Activated CD8-positive, alpha-beta T cell treated with anti-CD3 and anti-CD28 coated beads for 36 hours (primary cell): ENCODE results near the gene DNLZ. TPM values are rescaled to one million over a fixed set of nuclear protein-coding genes. Genes with fewer than 3 reads are reported as not detected.
"Not testable (repeated sequence)": the region's sequence is repeated elsewhere in the genome, so short reads cannot be mapped to it uniquely, and the experiment has no call there.

Experiments used
- ATAC-seq: fragments of 200-7000 bp; cut with Tn5 transposase; one replicate; pipeline ENCODE4 v1.10.0; 2021; ENCODE audit warnings: mild to moderate bottlenecking, moderate library complexity
- CTCF ChIA-PET: fragments of 350-600 bp; sonication (Branson Sonifier 250); formaldehyde crosslinking; loops from one replicate; lab custom pipeline; 2021; ENCODE audit warnings: antibody characterized with exemption; lab: Charles Lee
- POLR2A ChIA-PET: fragments of 350-600 bp; sonication (Branson Sonifier 250); formaldehyde crosslinking; loops from one replicate; lab custom pipeline; 2021; ENCODE audit warnings: antibody characterized with exemption; lab: Charles Lee
- DNase-seq: peaks from one replicate; pipeline ENCODE4 v3.0.0-alpha.2; 2020
- H3K27ac Mint-ChIP-seq: one replicate; pipeline ENCODE4 v1.8.0; 2021; ENCODE audit warnings: mild to moderate bottlenecking, mixed read lengths
- H3K27me3 Mint-ChIP-seq: one replicate; pipeline ENCODE4 v1.8.0; 2021; ENCODE audit warnings: mixed read lengths
- H3K36me3 Mint-ChIP-seq: one replicate; pipeline ENCODE4 v1.8.0; 2021; ENCODE audit warnings: low read depth, mixed read lengths
- H3K4me1 Mint-ChIP-seq: one replicate; pipeline ENCODE4 v1.8.0; 2021; ENCODE audit warnings: low read depth, mixed read lengths
- H3K4me3 Mint-ChIP-seq: one replicate; pipeline ENCODE4 v1.8.0; 2021; ENCODE audit warnings: mild to moderate bottlenecking, moderate library complexity, mixed read lengths
- H3K9me3 Mint-ChIP-seq: one replicate; pipeline ENCODE4 v1.8.0; 2021; ENCODE audit warnings: mixed read lengths
- intact Hi-C: fragments of 100-400 bp; cut with micrococcal nuclease; formaldehyde crosslinking; loops from one replicate; pipeline ENCODE4 v1.10.0; 2022
- total RNA-seq, 2 experiments: library from RNA; stranded (reverse); gene quantifications; one replicate each; pipeline ENCODE4 v1.2.3, GENCODE V29; 2021
- TF ChIP-seq, protein P1 (sequence below): fragments of 200-600 bp; IDR thresholded peaks from one replicate; pipeline ENCODE4 v1.8.0; 2022; ENCODE audit warnings: antibody characterized with exemption, mild to moderate bottlenecking

The DNLZ gene
- total RNA-seq, 2 experiments from 2014 or later, result 16.1 to 17.4 TPM

DNA sequence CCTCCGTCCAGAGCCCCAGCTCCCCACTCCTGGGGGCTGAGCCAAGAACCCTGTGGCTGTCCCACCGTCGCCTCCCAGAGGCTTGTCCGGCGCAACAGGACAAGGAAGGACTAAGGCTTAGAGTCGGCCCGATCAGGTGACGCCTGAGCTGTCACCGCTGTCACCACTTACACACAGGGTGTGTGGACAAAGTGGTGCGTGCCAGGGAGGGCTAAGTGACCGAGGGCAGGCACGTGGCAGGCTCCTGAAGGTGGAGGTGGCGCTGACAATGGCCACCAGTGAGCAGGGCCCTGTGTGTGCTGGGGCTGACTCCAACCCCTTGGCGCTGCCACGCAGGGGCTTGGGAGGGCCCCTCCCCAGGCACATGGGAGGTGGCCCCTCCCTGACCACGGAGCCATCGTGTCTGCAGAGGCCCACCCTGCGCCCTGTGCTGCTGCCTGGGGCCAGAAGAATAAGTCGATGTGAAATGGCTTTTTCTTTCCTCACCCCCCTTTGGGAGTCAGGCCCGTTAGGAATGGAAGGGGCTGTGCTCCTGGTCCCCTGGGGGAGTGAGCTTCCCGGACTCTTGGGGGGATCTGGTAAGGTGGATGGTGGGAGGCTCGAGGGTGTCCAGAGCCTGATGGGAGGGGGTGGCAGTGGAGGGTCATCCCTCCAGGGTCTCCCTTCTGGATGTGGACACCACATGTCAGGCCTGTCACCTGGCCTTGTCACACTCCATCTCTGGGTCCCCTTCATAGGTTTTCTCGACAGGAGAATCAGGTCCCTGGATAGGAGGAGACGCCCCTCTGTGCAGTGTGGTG lies 38.8 kb downstream of the DNLZ start:
- no peaks in the 10 kb centered on the region for H3K27me3 Mint-ChIP-seq
- POLR2A ChIA-PET, result no interaction called here
- H3K27ac Mint-ChIP-seq, result no peak overlapping the region
- no peak for DNase-seq
- H3K36me3 Mint-ChIP-seq, result no peaks in the 10 kb centered on the region
- no peak overlapping the region for H3K4me3 Mint-ChIP-seq
- no peaks in the 10 kb centered on the region for H3K9me3 Mint-ChIP-seq
- intact Hi-C loops, result no loop called here
- CTCF ChIA-PET, result no interaction called here
- ATAC-seq, result no peak
- peaks cover 6% of the 10 kb centered on the region for H3K4me1 Mint-ChIP-seq
- TF ChIP-seq, protein P1, sequence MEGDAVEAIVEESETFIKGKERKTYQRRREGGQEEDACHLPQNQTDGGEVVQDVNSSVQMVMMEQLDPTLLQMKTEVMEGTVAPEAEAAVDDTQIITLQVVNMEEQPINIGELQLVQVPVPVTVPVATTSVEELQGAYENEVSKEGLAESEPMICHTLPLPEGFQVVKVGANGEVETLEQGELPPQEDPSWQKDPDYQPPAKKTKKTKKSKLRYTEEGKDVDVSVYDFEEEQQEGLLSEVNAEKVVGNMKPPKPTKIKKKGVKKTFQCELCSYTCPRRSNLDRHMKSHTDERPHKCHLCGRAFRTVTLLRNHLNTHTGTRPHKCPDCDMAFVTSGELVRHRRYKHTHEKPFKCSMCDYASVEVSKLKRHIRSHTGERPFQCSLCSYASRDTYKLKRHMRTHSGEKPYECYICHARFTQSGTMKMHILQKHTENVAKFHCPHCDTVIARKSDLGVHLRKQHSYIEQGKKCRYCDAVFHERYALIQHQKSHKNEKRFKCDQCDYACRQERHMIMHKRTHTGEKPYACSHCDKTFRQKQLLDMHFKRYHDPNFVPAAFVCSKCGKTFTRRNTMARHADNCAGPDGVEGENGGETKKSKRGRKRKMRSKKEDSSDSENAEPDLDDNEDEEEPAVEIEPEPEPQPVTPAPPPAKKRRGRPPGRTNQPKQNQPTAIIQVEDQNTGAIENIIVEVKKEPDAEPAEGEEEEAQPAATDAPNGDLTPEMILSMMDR, result no peak

DNA sequence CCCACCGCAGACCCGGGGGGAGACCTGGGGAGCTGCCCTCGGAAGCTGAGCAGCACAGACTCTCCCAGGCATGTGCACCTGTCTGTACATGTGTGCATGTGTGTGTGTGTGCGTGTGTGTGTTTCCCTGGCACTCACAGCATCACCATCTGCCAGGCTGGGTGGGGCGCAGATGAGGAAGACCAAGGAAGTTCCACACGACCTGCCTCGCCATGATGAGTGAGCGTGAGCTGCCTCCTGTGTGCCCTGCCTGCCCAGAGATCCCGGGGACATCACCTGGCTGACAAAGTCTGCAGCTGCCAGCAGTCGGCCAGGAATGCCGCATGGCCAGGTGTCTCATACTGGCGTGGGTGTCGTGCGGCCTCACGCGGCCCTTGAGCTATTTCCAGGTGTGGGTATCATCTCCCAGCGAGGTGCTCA lies 40.2 kb downstream of the DNLZ start:
- Mint-ChIP-seq H3K27me3 (no peaks in the 10 kb centered on the region), H3K36me3 (no peaks in the 10 kb centered on the region), H3K4me1 (peaks cover 2% of the 10 kb centered on the region), H3K9me3 (no peaks in the 10 kb centered on the region), H3K27ac (no peak overlapping the region), H3K4me3 (no peak overlapping the region)
- TF ChIP-seq, protein P1, result no peak
- DNase-seq (no peak), ATAC-seq (no peak)
- ChIA-PET CTCF (interaction anchor here (1.5 kb wide), 1 partner anchor 11 kb away, joined by 8 read pairs; no protein-coding TSS in a partner anchor), POLR2A (interaction anchor here (1.0 kb wide), 1 partner anchor 40 kb away, joined by 3 read pairs; no protein-coding TSS in a partner anchor)
- intact Hi-C loops, result no loop called here

DNA sequence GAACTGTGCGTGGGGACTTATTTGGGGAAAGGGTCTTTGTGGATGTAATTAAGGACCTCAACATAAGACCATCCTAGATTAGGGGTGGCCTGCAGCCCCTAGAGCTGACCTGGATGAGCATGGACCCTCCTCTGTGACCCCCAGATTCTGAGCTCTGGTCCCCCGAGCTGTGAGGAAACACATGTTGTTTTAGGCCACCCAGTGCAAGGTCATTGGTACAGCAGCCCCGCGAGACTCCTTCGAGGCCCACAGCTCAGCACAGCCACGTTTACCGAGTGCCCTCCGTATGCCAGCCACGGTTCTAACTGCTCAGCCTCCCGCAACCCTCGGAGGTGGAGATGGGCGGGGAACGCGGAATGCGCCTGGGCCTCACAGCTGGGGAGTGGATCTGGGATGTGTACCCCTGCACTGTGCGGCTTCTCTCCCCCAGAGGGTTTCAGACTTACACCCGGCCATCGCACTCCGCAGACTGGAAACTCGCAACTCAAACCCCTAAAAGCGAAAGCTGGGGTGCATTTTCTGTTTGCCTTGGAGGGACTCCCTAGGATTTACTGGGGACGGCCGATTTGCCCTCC lies 40.7 kb downstream of the DNLZ start:
- intact Hi-C loops, result no loop called here
- H3K4me3 Mint-ChIP-seq, result no peak overlapping the region
- TF ChIP-seq, protein P1, result no peak
- DNase-seq (no peak), ATAC-seq (no peak)
- POLR2A ChIA-PET, result interaction anchor here (1.0 kb wide), 1 partner anchor 40 kb away, joined by 3 read pairs; no protein-coding TSS in a partner anchor
- CTCF ChIA-PET, result interaction anchor here (1.5 kb wide), 1 partner anchor 10 kb away, joined by 8 read pairs; no protein-coding TSS in a partner anchor
- H3K27ac Mint-ChIP-seq, result no peak overlapping the region
- no peaks in the 10 kb centered on the region for H3K9me3 Mint-ChIP-seq
- H3K27me3 Mint-ChIP-seq, result no peaks in the 10 kb centered on the region
- H3K36me3 Mint-ChIP-seq, result no peaks in the 10 kb centered on the region
- H3K4me1 Mint-ChIP-seq, result peaks cover 2% of the 10 kb centered on the region

DNA sequence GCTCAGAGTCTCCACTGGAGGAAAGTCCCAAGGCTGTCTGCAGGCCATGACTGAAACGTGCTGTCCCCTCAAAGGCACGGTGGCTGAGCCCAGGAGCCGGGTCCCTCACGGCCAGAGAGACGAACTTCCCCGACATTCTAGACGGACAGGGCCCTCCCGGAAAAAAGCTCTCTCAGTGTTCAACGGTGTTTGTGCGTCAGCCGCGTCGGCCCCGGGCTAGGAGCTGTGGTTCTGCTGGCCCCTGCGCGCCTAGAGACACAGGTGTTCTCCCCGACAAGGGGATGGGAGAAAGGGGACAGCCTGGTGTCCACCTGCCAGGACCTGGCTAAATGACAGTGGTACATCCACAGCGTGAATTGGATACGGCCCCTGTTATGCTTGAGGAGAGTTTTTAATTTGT lies 42.0 kb downstream of the DNLZ start:
- TF ChIP-seq, protein P1, result no peak
- H3K4me3 Mint-ChIP-seq, result no peak overlapping the region
- H3K4me1 Mint-ChIP-seq, result no peaks in the 10 kb centered on the region
- intact Hi-C loops, result no loop called here
- no peaks in the 10 kb centered on the region for H3K27me3 Mint-ChIP-seq
- H3K36me3 Mint-ChIP-seq, result no peaks in the 10 kb centered on the region
- ATAC-seq (no peak), DNase-seq (no peak)
- H3K27ac Mint-ChIP-seq, result no peak overlapping the region
- ChIA-PET CTCF (no interaction called here), POLR2A (interaction anchor here (1.0 to 1.1 kb wide), 2 partner anchors 125 to 241 kb away, joined by 3 read pairs; no protein-coding TSS in a partner anchor)
- H3K9me3 Mint-ChIP-seq, result peaks cover 1% of the 10 kb centered on the region

DNA sequence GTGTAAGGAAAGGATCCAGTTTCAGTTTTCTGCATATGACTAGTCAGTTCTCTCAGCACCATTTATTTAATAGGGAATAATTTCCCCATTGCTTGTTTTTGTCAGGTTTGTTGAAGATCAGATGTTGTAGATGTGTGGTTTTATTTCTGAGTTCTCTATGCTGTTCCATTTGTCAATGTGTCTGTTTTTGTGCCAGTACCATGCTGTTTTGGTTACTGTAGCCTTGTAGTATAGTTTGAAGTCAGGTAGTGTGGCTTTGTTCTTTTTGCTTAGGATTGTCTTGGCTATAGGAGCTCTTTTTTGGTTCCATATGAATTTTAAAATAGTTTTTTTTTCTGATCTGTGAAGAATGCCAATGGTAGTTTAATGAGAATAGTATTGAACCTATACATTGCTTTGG lies 42.6 kb downstream of the DNLZ start:
- H3K27me3 Mint-ChIP-seq, H3K9me3 Mint-ChIP-seq, ATAC-seq, H3K36me3 Mint-ChIP-seq, H3K4me3 Mint-ChIP-seq, H3K27ac Mint-ChIP-seq, DNase-seq, CTCF ChIA-PET, intact Hi-C loops, H3K4me1 Mint-ChIP-seq: not testable (repeated sequence)
- POLR2A ChIA-PET, result interaction anchor here (1.0 to 1.1 kb wide), 2 partner anchors 125 to 241 kb away, joined by 3 read pairs; no protein-coding TSS in a partner anchor

DNA sequence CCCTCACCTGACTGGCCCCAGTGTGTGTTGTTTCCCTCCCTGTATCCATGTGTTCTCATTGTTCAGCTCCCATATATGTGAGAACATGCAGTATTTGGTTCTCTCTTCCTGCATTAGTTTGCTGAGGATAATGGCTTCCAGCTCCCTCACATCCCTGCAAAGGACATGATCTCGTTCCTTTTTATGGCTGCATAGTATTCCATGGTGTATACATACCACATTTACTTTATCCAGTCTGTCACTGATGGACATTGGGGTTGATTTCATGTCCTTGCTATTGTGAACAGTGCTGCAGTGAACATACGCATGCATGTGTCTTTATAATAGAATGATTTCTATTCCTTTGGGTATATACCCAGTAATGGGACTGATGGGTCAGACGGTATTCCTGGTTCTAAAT lies 43.6 kb downstream of the DNLZ start:
- H3K27me3 Mint-ChIP-seq, ATAC-seq, H3K4me1 Mint-ChIP-seq, H3K36me3 Mint-ChIP-seq, CTCF ChIA-PET, H3K27ac Mint-ChIP-seq, H3K4me3 Mint-ChIP-seq, DNase-seq: not testable (repeated sequence)
- H3K9me3 Mint-ChIP-seq, result peaks cover 15% of the 10 kb centered on the region
- POLR2A ChIA-PET, result interaction anchor here (0.9 kb wide), 1 partner anchor 70 kb away, joined by 3 read pairs; no protein-coding TSS in a partner anchor
- intact Hi-C loops, result loop anchor here (10.0 kb wide), 1 partner anchor 85 kb away; the partner anchor contains the start of gene SNAPC4

DNA sequence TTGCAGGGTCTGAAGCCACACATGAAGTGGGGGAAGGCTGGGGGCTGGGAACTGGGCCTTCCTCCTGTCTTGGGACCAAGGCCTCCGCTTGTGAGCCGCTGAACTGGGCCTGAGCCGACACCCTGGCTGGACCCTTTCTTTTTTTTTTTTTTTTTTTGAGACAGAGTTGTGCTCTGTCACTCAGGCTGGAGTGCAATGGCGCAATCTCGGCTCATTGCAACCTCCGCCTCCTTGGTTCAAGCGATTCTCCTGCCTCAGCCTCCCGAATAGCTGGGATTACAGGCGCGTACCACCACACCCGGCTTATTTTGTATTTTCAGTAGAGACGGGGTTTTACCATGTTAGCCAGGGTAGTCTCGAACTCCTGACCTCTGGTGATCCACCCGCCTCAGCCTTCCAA lies 44.3 kb downstream of the DNLZ start:
- H3K27me3 Mint-ChIP-seq, H3K4me1 Mint-ChIP-seq, H3K27ac Mint-ChIP-seq, CTCF ChIA-PET, H3K36me3 Mint-ChIP-seq, ATAC-seq, H3K4me3 Mint-ChIP-seq, DNase-seq: not testable (repeated sequence)
- intact Hi-C loops, result loop anchor here (10.0 kb wide), 1 partner anchor 86 kb away; the partner anchor contains the start of gene SNAPC4
- POLR2A ChIA-PET, result interaction anchor here (1.5 kb wide), 1 partner anchor 91 kb away, joined by 3 read pairs; the partner anchor contains the start of genes ENTR1 and PMPCA
- peaks cover 21% of the 10 kb centered on the region for H3K9me3 Mint-ChIP-seq
